SU-DHL-6 (cell line): ENCODE measurements around the gene POU6F2.

Experiments used
- H2AFZ ChIP-seq: fragments of 200-600 bp; sonication (generic); 2 replicates; pipeline ENCODE4 v1.6.1; 2014; ENCODE audit warnings: low read depth, mild to moderate bottlenecking, moderate library complexity, mixed read lengths, antibody characterized with exemption, low read length; ENCODE audit not compliant: severe bottlenecking
- H3F3A ChIP-seq: fragments of 200-600 bp; shearing (Covaris generic); 2 replicates; pipeline ENCODE4 v1.6.0; 2016; ENCODE audit warnings: antibody characterized with exemption, mild to moderate bottlenecking; ENCODE audit not compliant: insufficient read depth
- H3K27ac ChIP-seq: fragments of 200-600 bp; sonication (generic); 2 replicates; pipeline ENCODE4 v1.5.1; 2016; ENCODE audit warnings: low read depth, mild to moderate bottlenecking, low read length, moderate library complexity, mixed read lengths
- H3K27me3 ChIP-seq: fragments of 200-600 bp; sonication (generic), shearing (Covaris generic); 2 replicates; pipeline ENCODE4 v1.6.0; 2014; ENCODE audit warnings: mild to moderate bottlenecking, low read length
- H3K36me3 ChIP-seq: fragments of 200-600 bp; sonication (generic); 2 replicates; pipeline ENCODE4 v1.6.1; 2014; ENCODE audit warnings: mild to moderate bottlenecking, low read length, mixed read lengths
- H3K4me2 ChIP-seq: fragments of 300-600, 200-600 bp; shearing (Covaris generic), sonication (generic); 2 replicates; pipeline ENCODE4 v1.6.0; 2014; ENCODE audit warnings: low read length, low read depth, mild to moderate bottlenecking; ENCODE audit not compliant: poor library complexity, severe bottlenecking
- H3K4me3 ChIP-seq: fragments of 200-600 bp; sonication (generic); 2 replicates; pipeline ENCODE4 v1.5.1; 2014; ENCODE audit warnings: antibody characterized with exemption, low read length, mild to moderate bottlenecking, mixed read lengths; ENCODE audit not compliant: insufficient read depth, poor library complexity, severe bottlenecking
- H3K79me2 ChIP-seq: fragments of 200-600 bp; sonication (generic); 2 replicates; pipeline ENCODE4 v1.6.1; 2014; ENCODE audit warnings: mild to moderate bottlenecking, low read length, moderate library complexity; ENCODE audit not compliant: insufficient read depth
- H3K9ac ChIP-seq: fragments of 200-600 bp; sonication (generic); 2 replicates; pipeline ENCODE4 v1.7.0; 2014; ENCODE audit warnings: mild to moderate bottlenecking, low read length
- H3K9me2 ChIP-seq: fragments of 200-600 bp; sonication (generic); replicated peaks from 2 replicates; pipeline ENCODE4 v1.6.1; 2014; ENCODE audit warnings: low read length; ENCODE audit not compliant: insufficient read depth
- H3K9me3 ChIP-seq: fragments of 200-600 bp; sonication (generic); 2 replicates; pipeline ENCODE4 v1.6.1; 2014; ENCODE audit warnings: low read length, mixed read lengths; ENCODE audit not compliant: insufficient read depth
- H4K20me1 ChIP-seq: fragments of 200-600 bp; sonication (generic); 2 replicates; pipeline ENCODE4 v1.6.1; 2014; ENCODE audit warnings: low read depth, mild to moderate bottlenecking, antibody characterized with exemption, low read length, moderate library complexity, mixed read lengths
- EZH2phosphoT487 ChIP-seq: fragments of 200-600 bp; sonication (generic), shearing (Covaris generic); conservative IDR thresholded peaks from 2 replicates; pipeline ENCODE4 v1.6.1; 2018; ENCODE audit warnings: mild to moderate bottlenecking, antibody characterized with exemption, low read length, moderate library complexity, mixed read lengths
- TF ChIP-seq, protein P1 (sequence below): fragments of 200-600 bp; sonication (generic); IDR thresholded peaks from one replicate; pipeline ENCODE4 v1.5.1; 2017; ENCODE audit warnings: antibody characterized with exemption, mild to moderate bottlenecking, low read length, moderate library complexity; ENCODE audit not compliant: insufficient read depth, poor library complexity, severe bottlenecking

Gene POU6F2

DNA sequence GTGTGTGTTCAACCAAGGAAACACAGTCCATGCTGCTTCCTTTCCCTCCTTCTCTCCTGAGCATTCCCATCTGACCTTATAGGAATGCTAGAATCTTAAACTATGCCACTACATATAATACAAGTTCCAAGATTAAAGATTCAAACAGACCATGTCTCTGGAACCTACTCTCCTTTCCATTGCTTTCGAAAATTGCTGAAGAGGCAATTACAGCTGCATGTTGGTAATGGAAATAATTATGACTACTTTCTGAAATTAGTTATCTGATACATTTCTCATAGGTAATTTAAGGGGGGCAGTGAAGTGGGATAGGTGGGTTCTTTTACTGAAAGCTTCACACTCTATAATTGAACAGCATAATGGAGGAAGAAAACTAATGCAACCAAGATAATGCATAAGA is 302.6 kb downstream of the POU6F2 start:
- no peaks in the 10 kb centered on the region for H4K20me1 ChIP-seq
- H3K4me3 ChIP-seq, result no peak overlapping the region
- H2AFZ ChIP-seq, result no peak overlapping the region
- no peak overlapping the region for H3K9ac ChIP-seq
- H3K27ac ChIP-seq, result no peak overlapping the region
- H3F3A ChIP-seq, result no peaks in the 10 kb centered on the region
- no peak for TF ChIP-seq EZH2phosphoT487
- TF ChIP-seq, protein P1, sequence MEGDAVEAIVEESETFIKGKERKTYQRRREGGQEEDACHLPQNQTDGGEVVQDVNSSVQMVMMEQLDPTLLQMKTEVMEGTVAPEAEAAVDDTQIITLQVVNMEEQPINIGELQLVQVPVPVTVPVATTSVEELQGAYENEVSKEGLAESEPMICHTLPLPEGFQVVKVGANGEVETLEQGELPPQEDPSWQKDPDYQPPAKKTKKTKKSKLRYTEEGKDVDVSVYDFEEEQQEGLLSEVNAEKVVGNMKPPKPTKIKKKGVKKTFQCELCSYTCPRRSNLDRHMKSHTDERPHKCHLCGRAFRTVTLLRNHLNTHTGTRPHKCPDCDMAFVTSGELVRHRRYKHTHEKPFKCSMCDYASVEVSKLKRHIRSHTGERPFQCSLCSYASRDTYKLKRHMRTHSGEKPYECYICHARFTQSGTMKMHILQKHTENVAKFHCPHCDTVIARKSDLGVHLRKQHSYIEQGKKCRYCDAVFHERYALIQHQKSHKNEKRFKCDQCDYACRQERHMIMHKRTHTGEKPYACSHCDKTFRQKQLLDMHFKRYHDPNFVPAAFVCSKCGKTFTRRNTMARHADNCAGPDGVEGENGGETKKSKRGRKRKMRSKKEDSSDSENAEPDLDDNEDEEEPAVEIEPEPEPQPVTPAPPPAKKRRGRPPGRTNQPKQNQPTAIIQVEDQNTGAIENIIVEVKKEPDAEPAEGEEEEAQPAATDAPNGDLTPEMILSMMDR, result no peak
- H3K79me2 ChIP-seq, result no peaks in the 10 kb centered on the region
- no peaks in the 10 kb centered on the region for H3K9me2 ChIP-seq
- H3K36me3 ChIP-seq, result no peaks in the 10 kb centered on the region
- H3K27me3 ChIP-seq, result no peaks in the 10 kb centered on the region
- no peaks in the 10 kb centered on the region for H3K9me3 ChIP-seq
- no peak overlapping the region for H3K4me2 ChIP-seq

DNA sequence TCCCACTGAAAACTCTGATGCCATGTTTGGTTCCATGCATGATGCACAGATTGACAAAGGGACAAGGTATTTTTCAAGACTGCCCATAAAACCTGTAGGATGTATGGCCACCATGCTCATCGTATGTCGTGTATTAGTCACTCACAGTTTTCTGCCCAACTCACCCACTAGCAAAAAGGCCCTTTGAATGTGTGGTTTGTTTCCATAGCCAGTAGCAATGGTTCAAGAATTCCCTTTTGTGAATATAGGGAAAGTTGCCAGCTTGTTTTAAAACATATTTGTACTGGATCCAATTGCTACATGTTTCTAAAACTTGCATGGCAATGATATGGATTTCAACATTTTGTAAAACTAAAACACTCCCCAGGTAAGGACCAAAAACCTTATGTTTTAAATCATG is 307.5 kb downstream of the POU6F2 start:
- no peak overlapping the region for H3K4me3 ChIP-seq
- H3K79me2 ChIP-seq, result no peaks in the 10 kb centered on the region
- H3K27ac ChIP-seq, result no peak overlapping the region
- H3K9me3 ChIP-seq, result no peaks in the 10 kb centered on the region
- H4K20me1 ChIP-seq, result no peaks in the 10 kb centered on the region
- TF ChIP-seq, protein P1, result no peak
- TF ChIP-seq EZH2phosphoT487, result no peak
- no peaks in the 10 kb centered on the region for H3F3A ChIP-seq
- no peaks in the 10 kb centered on the region for H3K27me3 ChIP-seq
- no peak overlapping the region for H2AFZ ChIP-seq
- H3K4me2 ChIP-seq, result no peak overlapping the region
- H3K36me3 ChIP-seq, result no peaks in the 10 kb centered on the region
- no peak overlapping the region for H3K9ac ChIP-seq
- H3K9me2 ChIP-seq, result no peaks in the 10 kb centered on the region

DNA sequence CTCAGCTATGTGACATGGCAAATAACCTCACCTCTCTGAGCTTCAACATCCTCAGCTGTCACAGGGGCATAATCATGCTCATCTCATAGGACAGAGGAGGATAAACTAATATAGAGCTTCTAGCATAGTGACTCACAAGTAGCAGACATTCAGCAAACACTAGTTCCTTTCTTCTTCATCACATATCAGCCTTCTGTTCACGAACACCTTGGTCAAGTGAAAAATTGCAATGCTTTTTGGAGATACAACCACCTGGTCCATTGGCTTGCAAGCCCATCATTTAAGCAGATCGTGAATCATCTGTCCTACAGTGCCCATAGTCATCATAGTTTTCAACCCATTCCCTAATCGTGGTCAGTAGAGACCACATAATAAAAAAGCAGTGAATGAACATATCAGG is 310.6 kb downstream of the POU6F2 start:
- H3K79me2 ChIP-seq, result no peaks in the 10 kb centered on the region
- H3K9me2 ChIP-seq, result no peaks in the 10 kb centered on the region
- H3K4me2 ChIP-seq, result no peak overlapping the region
- H3K9me3 ChIP-seq, result no peaks in the 10 kb centered on the region
- no peak overlapping the region for H3K4me3 ChIP-seq
- H3K27me3 ChIP-seq, result no peaks in the 10 kb centered on the region
- no peaks in the 10 kb centered on the region for H4K20me1 ChIP-seq
- no peak overlapping the region for H3K27ac ChIP-seq
- no peak overlapping the region for H3K9ac ChIP-seq
- H3K36me3 ChIP-seq, result no peaks in the 10 kb centered on the region
- H2AFZ ChIP-seq, result no peak overlapping the region
- TF ChIP-seq, protein P1, result no peak
- no peak for TF ChIP-seq EZH2phosphoT487
- no peaks in the 10 kb centered on the region for H3F3A ChIP-seq
